ENCODE measurements around the gene PRPF39.

DNA sequence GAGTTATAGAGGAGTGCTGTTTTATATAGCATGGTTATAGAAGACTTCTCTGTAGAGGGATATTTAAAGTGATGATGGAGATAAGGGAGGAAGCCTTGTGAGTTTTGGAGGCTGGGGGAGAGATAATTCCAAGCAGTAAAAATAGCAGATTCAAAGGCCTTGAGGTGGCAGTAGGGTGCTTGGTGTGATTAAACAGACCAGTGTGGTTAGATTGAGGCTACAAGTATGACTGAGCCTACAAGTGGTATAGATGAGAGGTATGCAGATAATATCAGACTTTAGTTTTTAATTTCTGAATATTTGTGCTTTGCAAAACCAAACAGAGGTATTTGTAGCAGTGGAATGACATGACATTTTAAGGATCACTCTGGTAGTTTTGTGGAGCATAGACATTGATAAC lies 72.2 kb downstream of the PRPF39 start:
- TF ChIP-seq, protein P1, sequence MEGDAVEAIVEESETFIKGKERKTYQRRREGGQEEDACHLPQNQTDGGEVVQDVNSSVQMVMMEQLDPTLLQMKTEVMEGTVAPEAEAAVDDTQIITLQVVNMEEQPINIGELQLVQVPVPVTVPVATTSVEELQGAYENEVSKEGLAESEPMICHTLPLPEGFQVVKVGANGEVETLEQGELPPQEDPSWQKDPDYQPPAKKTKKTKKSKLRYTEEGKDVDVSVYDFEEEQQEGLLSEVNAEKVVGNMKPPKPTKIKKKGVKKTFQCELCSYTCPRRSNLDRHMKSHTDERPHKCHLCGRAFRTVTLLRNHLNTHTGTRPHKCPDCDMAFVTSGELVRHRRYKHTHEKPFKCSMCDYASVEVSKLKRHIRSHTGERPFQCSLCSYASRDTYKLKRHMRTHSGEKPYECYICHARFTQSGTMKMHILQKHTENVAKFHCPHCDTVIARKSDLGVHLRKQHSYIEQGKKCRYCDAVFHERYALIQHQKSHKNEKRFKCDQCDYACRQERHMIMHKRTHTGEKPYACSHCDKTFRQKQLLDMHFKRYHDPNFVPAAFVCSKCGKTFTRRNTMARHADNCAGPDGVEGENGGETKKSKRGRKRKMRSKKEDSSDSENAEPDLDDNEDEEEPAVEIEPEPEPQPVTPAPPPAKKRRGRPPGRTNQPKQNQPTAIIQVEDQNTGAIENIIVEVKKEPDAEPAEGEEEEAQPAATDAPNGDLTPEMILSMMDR (IDR thresholded peaks at IDR 0.05): no peak
- TF ChIP-seq POLR2A (IDR thresholded peaks at IDR 0.05) (no peak), POLR2AphosphoS5 (IDR thresholded peaks at IDR 0.05) (no peak)

Measured in prostate gland (tissue), 2 donors.